Activated T-cell treated with anti-CD3 and anti-CD28 coated beads, Interleukin-2, amount 50 U/mL, for 4 hours (primary cell): Measurements from ENCODE around the gene ZNF148. TPM values are rescaled to one million over a fixed set of nuclear protein-coding genes. Genes with fewer than 3 reads are reported as not detected.

Experiments
- ATAC-seq, 2 donors: fragments of 200-7000 bp; cut with Tn5 transposase; one replicate each; pipeline ENCODE4 v1.10.0; 2021
- DNase-seq: peaks from one replicate; pipeline ENCODE4 v3.0.0-alpha.2; 2020
- H3K27me3 Mint-ChIP-seq: one replicate; pipeline ENCODE4 v1.8.0; 2021; ENCODE audit warnings: low read depth, mixed read lengths
- H3K36me3 Mint-ChIP-seq: one replicate; pipeline ENCODE4 v1.8.0; 2022; ENCODE audit warnings: mixed read lengths; ENCODE audit not compliant: insufficient read depth
- H3K4me1 Mint-ChIP-seq: one replicate; pipeline ENCODE4 v1.8.0; 2021; ENCODE audit warnings: low read depth, mixed read lengths
- H3K4me3 Mint-ChIP-seq: one replicate; pipeline ENCODE4 v1.8.0; 2021; ENCODE audit warnings: mild to moderate bottlenecking, moderate library complexity, mixed read lengths
- H3K9me3 Mint-ChIP-seq: one replicate; pipeline ENCODE4 v1.8.0; 2021; ENCODE audit warnings: mixed read lengths
- total RNA-seq, 3 donors: library from RNA; stranded (reverse); gene quantifications; one replicate each; pipeline ENCODE4 v1.2.1, GENCODE V29; 2021

ZNF148 gene
- total RNA-seq, 3 donors from 2014 or later = 28.9 to 31.1 (median 29.6) TPM

- H3K36me3 Mint-ChIP-seq = peaks cover 30% of the 10 kb centered on the region
- H3K9me3 Mint-ChIP-seq = peaks cover 9% of the 10 kb centered on the region
- no peaks in the 10 kb centered on the region for H3K27me3 Mint-ChIP-seq
- ATAC-seq = no peak
- no peak overlapping the region for H3K4me3 Mint-ChIP-seq
- no peak for DNase-seq
- peaks cover 3% of the 10 kb centered on the region for H3K4me1 Mint-ChIP-seq
These were observed 114.1 kb downstream of the ZNF148 start for GRCh38 chr3:125261031-125261430.

GRCh38 chr3:125260158-125260557 lies 115.0 kb downstream of the ZNF148 start:
- DNase-seq = no peak
- no peaks in the 10 kb centered on the region for H3K27me3 Mint-ChIP-seq
- H3K4me3 Mint-ChIP-seq = no peak overlapping the region
- no peak for ATAC-seq
- peaks cover 32% of the 10 kb centered on the region for H3K36me3 Mint-ChIP-seq
- H3K4me1 Mint-ChIP-seq = peaks cover 3% of the 10 kb centered on the region
- H3K9me3 Mint-ChIP-seq = peaks cover 9% of the 10 kb centered on the region

- H3K27me3 Mint-ChIP-seq = no peaks in the 10 kb centered on the region
- peaks cover 27% of the 10 kb centered on the region for H3K36me3 Mint-ChIP-seq
- H3K9me3 Mint-ChIP-seq = peaks cover 9% of the 10 kb centered on the region
- H3K4me1 Mint-ChIP-seq = peaks cover 6% of the 10 kb centered on the region
- DNase-seq (no peak), ATAC-seq (no peak)
- no peak overlapping the region for H3K4me3 Mint-ChIP-seq
These were observed 117.6 kb downstream of the ZNF148 start for GRCh38 chr3:125257536-125257935.

- DNase-seq (no peak), ATAC-seq (no peak)
- H3K36me3 Mint-ChIP-seq = peaks cover 29% of the 10 kb centered on the region
- H3K9me3 Mint-ChIP-seq = peaks cover 9% of the 10 kb centered on the region
- H3K27me3 Mint-ChIP-seq = no peaks in the 10 kb centered on the region
- H3K4me3 Mint-ChIP-seq = no peak overlapping the region
- peaks cover 6% of the 10 kb centered on the region for H3K4me1 Mint-ChIP-seq
These were observed 118.5 kb downstream of the ZNF148 start for GRCh38 chr3:125256675-125257074.

GRCh38 chr3:125250973-125251372 lies 124.2 kb downstream of the ZNF148 start:
- DNase-seq (no peak), ATAC-seq (no peak)
- Mint-ChIP-seq H3K9me3 (no peaks in the 10 kb centered on the region), H3K4me3 (no peak overlapping the region), H3K4me1 (peaks cover 3% of the 10 kb centered on the region), H3K36me3 (peaks cover 18% of the 10 kb centered on the region), H3K27me3 (no peaks in the 10 kb centered on the region)

- DNase-seq = no peak
- Mint-ChIP-seq H3K4me1 (no peaks in the 10 kb centered on the region), H3K4me3 (no peak overlapping the region), H3K27me3 (no peaks in the 10 kb centered on the region), H3K36me3 (peaks cover 35% of the 10 kb centered on the region), H3K9me3 (no peaks in the 10 kb centered on the region)
- ATAC-seq = no peak
These were observed 128.9 kb downstream of the ZNF148 start for GRCh38 chr3:125246237-125246636.

- peaks cover 35% of the 10 kb centered on the region for H3K36me3 Mint-ChIP-seq
- no peak for ATAC-seq
- H3K4me1 Mint-ChIP-seq = peaks cover 2% of the 10 kb centered on the region
- no peaks in the 10 kb centered on the region for H3K9me3 Mint-ChIP-seq
- no peak for DNase-seq
- H3K4me3 Mint-ChIP-seq = no peak overlapping the region
- no peaks in the 10 kb centered on the region for H3K27me3 Mint-ChIP-seq
These were observed 129.6 kb downstream of the ZNF148 start for GRCh38 chr3:125245521-125245920.

- Mint-ChIP-seq H3K9me3 (peaks cover 4% of the 10 kb centered on the region), H3K4me3 (no peak overlapping the region), H3K4me1 (peaks cover 5% of the 10 kb centered on the region), H3K27me3 (no peaks in the 10 kb centered on the region), H3K36me3 (peaks cover 42% of the 10 kb centered on the region)
- no peak for ATAC-seq
- DNase-seq = no peak
These were observed 134.6 kb downstream of the ZNF148 start for GRCh38 chr3:125240496-125240895.

GRCh38 chr3:125239266-125239665 lies 135.9 kb downstream of the ZNF148 start:
- peaks cover 5% of the 10 kb centered on the region for H3K4me1 Mint-ChIP-seq
- H3K4me3 Mint-ChIP-seq = no peak overlapping the region
- no peak for DNase-seq
- ATAC-seq = no peak
- H3K27me3 Mint-ChIP-seq = no peaks in the 10 kb centered on the region
- H3K9me3 Mint-ChIP-seq = peaks cover 4% of the 10 kb centered on the region
- H3K36me3 Mint-ChIP-seq = peaks cover 34% of the 10 kb centered on the region

GRCh38 chr3:125238759-125239158 lies 136.4 kb downstream of the ZNF148 start:
- H3K4me3 Mint-ChIP-seq = no peak overlapping the region
- peaks cover 5% of the 10 kb centered on the region for H3K4me1 Mint-ChIP-seq
- ATAC-seq (peak in 1 of 2 donors; percentile 38), DNase-seq (no peak)
- H3K36me3 Mint-ChIP-seq = peaks cover 32% of the 10 kb centered on the region
- H3K9me3 Mint-ChIP-seq = peaks cover 4% of the 10 kb centered on the region
- no peaks in the 10 kb centered on the region for H3K27me3 Mint-ChIP-seq

- peaks cover 15% of the 10 kb centered on the region for H3K4me1 Mint-ChIP-seq
- no peak overlapping the region for H3K4me3 Mint-ChIP-seq
- H3K27me3 Mint-ChIP-seq = no peaks in the 10 kb centered on the region
- peaks cover 4% of the 10 kb centered on the region for H3K9me3 Mint-ChIP-seq
- peaks cover 38% of the 10 kb centered on the region for H3K36me3 Mint-ChIP-seq
- ATAC-seq (no peak), DNase-seq (no peak)
These were observed 138.7 kb downstream of the ZNF148 start for GRCh38 chr3:125236331-125236903.

- ATAC-seq (no peak), DNase-seq (no peak)
- Mint-ChIP-seq H3K4me3 (no peak overlapping the region), H3K9me3 (peaks cover 4% of the 10 kb centered on the region), H3K27me3 (no peaks in the 10 kb centered on the region), H3K36me3 (peaks cover 39% of the 10 kb centered on the region), H3K4me1 (peaks cover 12% of the 10 kb centered on the region)
These were observed 140.3 kb downstream of the ZNF148 start for GRCh38 chr3:125234831-125235230.

GRCh38 chr3:125232401-125232800 lies 142.7 kb downstream of the ZNF148 start:
- Mint-ChIP-seq H3K36me3 (peaks cover 36% of the 10 kb centered on the region), H3K4me1 (peaks cover 10% of the 10 kb centered on the region), H3K9me3 (peaks cover 4% of the 10 kb centered on the region), H3K27me3 (no peaks in the 10 kb centered on the region), H3K4me3 (no peak overlapping the region)
- ATAC-seq (peak in 1 of 2 donors; percentile 41), DNase-seq (no peak)

GRCh38 chr3:125231895-125232294 lies 143.2 kb downstream of the ZNF148 start:
- ATAC-seq = peak; percentile 91 to 93
- Mint-ChIP-seq H3K27me3 (no peaks in the 10 kb centered on the region), H3K9me3 (peaks cover 4% of the 10 kb centered on the region), H3K36me3 (peaks cover 34% of the 10 kb centered on the region), H3K4me3 (no peak overlapping the region), H3K4me1 (peaks cover 10% of the 10 kb centered on the region)
- DNase-seq = no peak

GRCh38 chr3:125229707-125230106 lies 145.4 kb downstream of the ZNF148 start:
- Mint-ChIP-seq H3K36me3 (peaks cover 23% of the 10 kb centered on the region), H3K27me3 (no peaks in the 10 kb centered on the region), H3K4me3 (no peak overlapping the region), H3K4me1 (peaks cover 10% of the 10 kb centered on the region), H3K9me3 (no peaks in the 10 kb centered on the region)
- no peak for ATAC-seq
- DNase-seq = no peak
